Muscle layer of duodenum (tissue), 2 donors: ENCODE results near the gene MCOLN2.
A peak's percentile ranks its signal among the peaks of the same experiment; 100 is the strongest.

ENCODE experiments used
- H3K27ac ChIP-seq: one replicate; pipeline ENCODE4 v1.7.0; 2013; ENCODE audit warnings: mild to moderate bottlenecking, low read length
- H3K27me3 ChIP-seq: one replicate; pipeline ENCODE4 v1.7.0; 2013; ENCODE audit warnings: low read depth, mild to moderate bottlenecking, control low read depth, low read length
- H3K36me3 ChIP-seq, 2 donors: one replicate each; pipeline ENCODE4 v1.7.0; 2013; ENCODE audit warnings: low read length in 2 of 2, control low read depth in 1 of 2, mild to moderate bottlenecking in 1 of 2; ENCODE audit not compliant: insufficient read depth in 2 of 2, control insufficient read depth in 1 of 2
- H3K4me1 ChIP-seq, 2 donors: one replicate each; pipeline ENCODE4 v1.7.0; 2013; ENCODE audit warnings: low read length in 2 of 2, mild to moderate bottlenecking in 2 of 2, control low read depth in 1 of 2, moderate library complexity in 1 of 2; ENCODE audit not compliant: insufficient read depth in 2 of 2, control insufficient read depth in 1 of 2
- H3K4me3 ChIP-seq, 2 donors: one replicate each; pipeline ENCODE4 v1.7.0; 2013; ENCODE audit warnings: low read length in 2 of 2, low read depth in 1 of 2, mild to moderate bottlenecking in 1 of 2
- H3K9me3 ChIP-seq, 2 donors: one replicate each; pipeline ENCODE4 v1.7.0; 2013; ENCODE audit warnings: low read length in 2 of 2, control low read depth in 1 of 2, mild to moderate bottlenecking in 1 of 2; ENCODE audit not compliant: control insufficient read depth in 1 of 2
- donor health status: healthy.

MCOLN2 gene

DNA sequence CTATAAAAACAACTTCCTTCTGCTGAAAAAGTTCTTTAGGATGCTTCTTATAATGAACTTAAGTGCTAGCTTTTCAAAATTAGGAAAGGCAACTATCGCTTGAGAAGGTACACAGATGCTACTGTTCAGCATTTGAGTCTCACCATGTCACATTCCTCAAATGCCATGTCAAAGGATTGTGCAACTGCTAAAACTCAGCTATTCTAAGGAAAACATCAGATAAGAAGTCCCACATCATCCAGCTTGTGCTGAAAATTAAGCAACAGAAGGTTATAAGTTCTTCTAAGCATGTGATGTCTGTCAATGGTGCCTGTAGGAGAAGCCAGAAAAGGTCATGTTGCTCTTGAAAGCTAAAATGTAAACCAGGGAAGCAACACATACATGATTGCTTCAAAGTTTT lies 36.5 kb downstream of the MCOLN2 start:
- H3K9me3 ChIP-seq, result no peaks in the 10 kb centered on the region
- no peak overlapping the region for H3K27ac ChIP-seq
- no peaks in the 10 kb centered on the region for H3K36me3 ChIP-seq
- H3K4me3 ChIP-seq, result no peak overlapping the region
- H3K4me1 ChIP-seq, result no peaks in the 10 kb centered on the region
- H3K27me3 ChIP-seq, result no peaks in the 10 kb centered on the region

GRCh38 chr1:84959294-84959693 lies 37.6 kb downstream of the MCOLN2 start:
- no peaks in the 10 kb centered on the region for H3K9me3 ChIP-seq
- no peak overlapping the region for H3K27ac ChIP-seq
- no peak overlapping the region for H3K4me3 ChIP-seq
- H3K4me1 ChIP-seq, result no peaks in the 10 kb centered on the region
- no peaks in the 10 kb centered on the region for H3K27me3 ChIP-seq
- H3K36me3 ChIP-seq, result no peaks in the 10 kb centered on the region

DNA sequence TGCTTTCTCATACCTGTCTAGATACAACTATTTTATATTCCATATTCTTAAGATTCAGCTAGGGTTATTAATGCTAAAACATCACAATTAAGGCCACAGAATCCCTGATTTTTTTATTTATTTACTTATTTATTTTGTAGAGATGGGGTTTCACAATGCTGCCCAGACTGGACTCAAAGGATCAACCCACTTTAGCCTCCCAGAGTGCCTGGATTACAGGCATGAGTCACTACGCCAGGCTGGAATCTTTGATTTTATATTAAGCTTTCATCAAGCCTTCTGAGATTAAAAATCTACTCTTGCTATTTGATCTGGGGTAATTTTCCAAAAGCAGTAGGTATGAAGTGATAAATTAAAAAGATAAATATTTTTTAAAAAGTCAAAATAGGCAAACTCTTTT lies 38.9 kb downstream of the MCOLN2 start:
- Histone ChIP-seq H3K4me1 (no peaks in the 10 kb centered on the region), H3K9me3 (no peaks in the 10 kb centered on the region), H3K27me3 (no peaks in the 10 kb centered on the region), H3K27ac (no peak overlapping the region), H3K36me3 (no peaks in the 10 kb centered on the region), H3K4me3 (no peak overlapping the region)

DNA sequence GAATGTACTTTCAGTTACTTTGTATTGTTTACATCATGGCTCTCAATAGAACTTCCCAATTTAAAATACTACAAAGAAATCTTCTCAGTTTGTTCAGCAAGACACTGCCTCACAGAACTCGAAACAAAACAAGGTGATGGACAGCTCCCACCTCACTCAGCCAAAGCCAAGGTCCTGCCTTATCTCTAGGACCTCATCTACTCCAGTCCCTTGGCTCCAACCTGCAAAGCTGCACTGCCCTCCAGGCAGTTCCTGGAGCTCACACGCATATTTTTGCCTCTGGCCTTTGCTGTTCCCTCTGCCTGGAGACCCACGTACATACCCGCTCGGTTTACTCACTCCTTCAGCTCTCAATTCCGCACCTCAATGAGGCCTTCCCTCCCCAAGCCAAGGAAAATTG lies 40.3 kb downstream of the MCOLN2 start:
- H3K27ac ChIP-seq, result no peak overlapping the region
- H3K4me3 ChIP-seq, result no peak overlapping the region

GRCh38 chr1:84956097-84956496 lies 40.8 kb downstream of the MCOLN2 start:
- no peaks in the 10 kb centered on the region for H3K4me1 ChIP-seq
- H3K27ac ChIP-seq, result no peak overlapping the region
- H3K4me3 ChIP-seq, result no peak overlapping the region
- no peaks in the 10 kb centered on the region for H3K9me3 ChIP-seq
- no peaks in the 10 kb centered on the region for H3K36me3 ChIP-seq
- H3K27me3 ChIP-seq, result no peaks in the 10 kb centered on the region

More for the DNA sequence above, 40.3 kb downstream of the MCOLN2 start:
- Histone ChIP-seq H3K36me3 (no peaks in the 10 kb centered on the region), H3K4me1 (no peaks in the 10 kb centered on the region), H3K9me3 (no peaks in the 10 kb centered on the region), H3K27me3 (no peaks in the 10 kb centered on the region)

DNA sequence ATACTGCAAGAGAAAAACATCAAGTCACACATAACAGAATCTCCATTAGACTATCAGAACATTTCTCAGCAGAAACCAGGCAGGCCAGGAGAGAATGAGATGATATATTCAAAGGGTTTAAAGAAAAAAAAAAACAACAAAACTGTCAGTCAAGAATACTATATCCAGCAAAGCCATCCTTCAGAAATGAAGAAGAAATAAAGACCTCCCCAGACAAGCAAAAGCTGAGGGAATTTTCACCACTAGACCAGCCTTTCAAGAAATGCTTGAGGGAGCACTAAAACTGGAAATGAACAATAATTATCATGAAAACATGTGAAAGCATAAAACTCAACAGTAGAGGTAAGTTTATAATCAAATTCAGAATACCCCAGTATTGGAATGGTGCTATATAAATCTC lies 47.2 kb downstream of the MCOLN2 start:
- H3K4me3 ChIP-seq, result no peak overlapping the region
- no peaks in the 10 kb centered on the region for H3K9me3 ChIP-seq
- H3K27ac ChIP-seq, result no peak overlapping the region
- H3K27me3 ChIP-seq, result no peaks in the 10 kb centered on the region
- H3K4me1 ChIP-seq, result peaks cover 0 to 3% of the 10 kb centered on the region in 2 donors
- no peaks in the 10 kb centered on the region for H3K36me3 ChIP-seq

DNA sequence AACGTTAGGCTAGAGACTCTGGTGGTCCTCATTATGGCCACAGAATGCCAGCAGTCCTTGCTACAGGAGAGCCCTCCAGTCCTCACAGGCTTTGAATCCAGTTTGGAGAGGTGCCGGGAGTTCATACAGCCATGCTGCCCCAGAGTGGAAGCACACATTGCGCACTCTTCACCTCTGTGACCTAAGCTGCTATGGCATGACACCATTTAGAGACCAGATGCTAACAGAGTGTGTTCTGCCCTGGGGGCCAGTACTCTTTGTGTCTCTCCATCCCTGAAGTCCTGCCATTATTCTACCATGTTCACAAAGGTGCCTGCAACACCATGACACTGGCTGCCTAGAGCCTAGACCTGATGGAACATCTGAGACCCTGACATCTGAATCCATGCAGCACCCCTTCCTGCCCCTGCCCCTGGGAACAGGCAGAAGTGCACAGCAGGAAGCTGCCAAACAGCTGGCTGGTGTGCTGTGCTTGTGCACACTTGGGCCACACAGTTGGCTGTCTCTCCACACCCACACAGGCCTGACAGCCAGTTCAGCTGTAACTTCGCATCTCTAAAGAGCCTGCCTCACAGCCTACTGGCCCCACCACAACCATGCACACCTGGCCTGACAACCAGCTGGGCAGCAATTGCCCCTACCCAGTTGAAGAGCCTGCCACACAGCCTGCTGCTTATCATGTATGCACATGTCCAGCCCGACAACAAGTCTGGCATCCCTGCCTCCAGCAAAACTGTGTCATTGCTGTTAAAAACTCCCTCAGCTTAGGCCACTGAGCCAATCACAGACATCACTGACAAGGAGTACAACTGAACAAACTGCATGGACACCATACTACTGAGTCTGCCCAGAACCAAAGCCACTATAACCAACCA lies 49.1 kb downstream of the MCOLN2 start:
- peaks cover 0 to 5% of the 10 kb centered on the region in 2 donors for H3K4me1 ChIP-seq
- no peaks in the 10 kb centered on the region for H3K36me3 ChIP-seq
- no peak overlapping the region for H3K27ac ChIP-seq
- H3K27me3 ChIP-seq, result no peaks in the 10 kb centered on the region
- H3K4me3 ChIP-seq, result no peak overlapping the region
- H3K9me3 ChIP-seq, result no peaks in the 10 kb centered on the region

DNA sequence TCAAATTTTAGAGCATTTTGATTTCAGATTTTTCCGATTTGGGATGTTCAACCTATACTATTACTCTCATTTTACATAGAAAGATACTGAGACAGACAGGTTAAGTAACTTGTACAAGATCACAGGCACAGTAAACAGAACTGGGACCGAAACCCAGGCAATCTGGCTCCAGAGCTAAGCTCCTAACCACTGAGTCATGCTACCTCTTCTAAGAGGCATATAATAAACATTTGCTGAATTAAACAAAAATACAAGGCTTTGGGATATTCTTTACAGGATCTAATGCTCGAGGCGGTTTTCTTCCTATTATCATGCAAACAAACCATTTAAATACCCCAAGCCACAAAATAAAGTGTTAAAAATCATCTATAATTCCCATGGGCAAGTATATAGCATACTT lies 50.3 kb downstream of the MCOLN2 start:
- Histone ChIP-seq H3K27me3 (no peaks in the 10 kb centered on the region), H3K36me3 (no peaks in the 10 kb centered on the region)

DNA sequence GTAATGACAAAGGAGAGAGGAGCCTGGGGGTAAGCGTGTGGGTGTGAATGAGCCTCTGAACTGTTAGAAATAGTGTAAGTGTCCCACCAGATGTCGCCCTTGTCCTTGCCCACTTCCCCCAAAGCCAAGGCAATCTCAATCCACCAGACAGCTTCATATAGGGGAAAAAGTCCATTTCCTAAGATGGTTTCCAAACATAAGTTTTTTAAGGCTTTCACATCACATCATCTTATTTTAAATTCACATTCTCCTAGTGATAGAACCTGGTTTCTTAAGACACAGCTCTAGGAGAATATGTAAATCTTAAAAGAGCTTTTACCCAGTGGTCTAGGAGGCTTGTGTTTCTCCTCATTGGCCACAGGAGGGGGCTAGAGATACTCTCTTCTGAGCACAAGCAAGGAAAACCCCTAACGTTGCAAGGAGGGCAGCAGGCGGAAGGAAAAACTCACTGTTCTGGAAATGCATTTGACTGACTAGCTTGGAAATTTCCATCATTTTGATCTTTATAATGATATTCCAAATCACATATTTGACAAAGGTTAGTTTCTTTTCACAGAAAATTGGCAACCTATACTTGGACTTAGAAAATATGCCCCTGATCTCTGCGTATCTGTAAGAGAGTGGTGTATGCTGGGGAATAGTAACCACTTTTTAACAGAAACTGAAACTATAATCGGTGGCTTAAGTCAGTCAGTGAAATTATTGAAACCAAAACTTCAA lies 52.0 kb downstream of the MCOLN2 start:
- H3K4me1 ChIP-seq, result peaks cover 0 to 5% of the 10 kb centered on the region in 2 donors
- H3K4me3 ChIP-seq, result peak overlapping the region; percentile 74 to 76
- no peaks in the 10 kb centered on the region for H3K9me3 ChIP-seq
- peak overlapping the region; percentile 79 for H3K27ac ChIP-seq
- H3K27me3 ChIP-seq, result no peaks in the 10 kb centered on the region
- H3K36me3 ChIP-seq, result no peaks in the 10 kb centered on the region

More for the DNA sequence above, 50.3 kb downstream of the MCOLN2 start:
- no peaks in the 10 kb centered on the region for H3K9me3 ChIP-seq
- H3K27ac ChIP-seq, result no peak overlapping the region
- no peak overlapping the region for H3K4me3 ChIP-seq
- H3K4me1 ChIP-seq, result peaks cover 0 to 5% of the 10 kb centered on the region in 2 donors

DNA sequence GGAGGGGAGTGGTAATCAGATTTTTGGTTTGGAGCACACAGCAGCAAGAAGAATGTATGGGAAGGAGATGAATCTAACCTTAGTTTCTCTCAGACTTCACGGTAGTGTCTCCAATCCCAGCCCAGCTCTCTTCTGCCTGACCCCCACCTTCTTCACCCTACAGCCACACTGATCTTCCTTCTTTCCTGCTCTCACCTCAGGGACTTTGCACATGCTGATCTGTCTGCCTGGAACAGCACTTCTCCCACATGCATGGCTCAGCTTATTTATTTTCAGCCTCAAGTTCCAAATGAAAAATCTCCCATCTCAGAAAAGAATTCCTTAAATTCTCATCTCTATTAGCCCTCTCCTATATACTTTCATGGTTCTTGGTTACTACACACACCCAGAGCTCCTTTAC lies 55.1 kb downstream of the MCOLN2 start:
- Histone ChIP-seq H3K9me3 (no peaks in the 10 kb centered on the region), H3K4me1 (peaks cover 0 to 5% of the 10 kb centered on the region in 2 donors), H3K4me3 (no peak overlapping the region), H3K27ac (no peak overlapping the region), H3K27me3 (no peaks in the 10 kb centered on the region), H3K36me3 (no peaks in the 10 kb centered on the region)

DNA sequence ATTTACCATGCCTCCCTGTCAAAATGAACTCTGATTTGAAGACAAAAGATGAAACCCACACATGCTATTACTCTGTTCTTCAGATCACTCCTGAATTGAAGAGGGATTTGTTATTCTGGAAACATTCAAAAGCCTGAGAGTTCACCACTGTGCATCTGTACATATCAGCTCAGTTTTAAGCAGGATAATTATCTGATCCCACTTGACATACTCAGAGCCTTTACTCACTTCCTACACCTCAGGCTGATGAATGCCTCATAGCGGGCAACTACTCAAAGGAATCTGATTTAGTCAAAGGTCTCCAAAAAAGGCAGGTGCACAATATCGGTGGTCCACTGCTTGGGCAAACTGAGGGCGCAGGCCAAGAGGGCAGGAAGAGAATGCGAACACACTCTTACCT lies 56.4 kb downstream of the MCOLN2 start:
- Histone ChIP-seq H3K4me3 (no peak overlapping the region), H3K9me3 (no peaks in the 10 kb centered on the region), H3K36me3 (no peaks in the 10 kb centered on the region), H3K4me1 (peaks cover 0 to 8% of the 10 kb centered on the region in 2 donors), H3K27me3 (no peaks in the 10 kb centered on the region), H3K27ac (no peak overlapping the region)
